ENCODE data around the gene OSBPL6. TPM values are rescaled to one million over a fixed set of nuclear protein-coding genes. Genes with fewer than 3 reads are reported as not detected.

Gene OSBPL6
- polyA plus RNA-seq, 1 donor from 2014 or later: 12.8 TPM

GRCh38 chr2:178380763-178381162 lies 186.5 kb downstream of the OSBPL6 start:
- no peak overlapping the region for H3K27ac ChIP-seq (ENCODE audit: low read length)
- no peak overlapping the region for H3K9ac ChIP-seq (ENCODE audit: low read length)
- H3K9me3 ChIP-seq (ENCODE audit: low read length): no peaks in the 10 kb centered on the region
- H3K79me2 ChIP-seq (replicated peaks; ENCODE audit: insufficient read depth, low read length): no peaks in the 10 kb centered on the region
- H3K27me3 ChIP-seq (ENCODE audit: insufficient read depth, low read depth, low read length): no peaks in the 10 kb centered on the region
- TF ChIP-seq EZH2 (IDR thresholded peaks at IDR 0.05; ENCODE audit: borderline replicate concordance, insufficient read depth, low read length, poor library complexity, severe bottlenecking): no peak
- TF ChIP-seq MXI1 (conservative IDR thresholded peaks at IDR 0.05; ENCODE audit: poor library complexity, severe bottlenecking): no peak
- TF ChIP-seq SMC3 (conservative IDR thresholded peaks at IDR 0.05; ENCODE audit: poor library complexity): no peak
- TF ChIP-seq EP300 (conservative IDR thresholded peaks at IDR 0.05; ENCODE audit: poor library complexity, severe bottlenecking): no peak
- TF ChIP-seq TAF1 (IDR thresholded peaks at IDR 0.05; ENCODE audit: low read depth): no peak
- no peak for TF ChIP-seq RAD21 (conservative IDR thresholded peaks at IDR 0.05)
- no peak for TF ChIP-seq REST (IDR thresholded peaks at IDR 0.05; ENCODE audit: borderline replicate concordance)
- no peak for TF ChIP-seq POLR2AphosphoS5 (IDR thresholded peaks at IDR 0.05)
- TF ChIP-seq CTCF (IDR thresholded peaks at IDR 0.05; ENCODE audit: poor library complexity, severe bottlenecking): no peak
- no peaks in the 10 kb centered on the region for H4K20me1 ChIP-seq (ENCODE audit: insufficient read depth)
- no peaks in the 10 kb centered on the region for H3K9me2 ChIP-seq (ENCODE audit: insufficient read depth, low read length)
- H2AFZ ChIP-seq (ENCODE audit: low read depth, low read length): no peak overlapping the region
- H3K4me3 ChIP-seq (ENCODE audit: low read length): no peak overlapping the region
- H3F3A ChIP-seq (ENCODE audit: insufficient read depth, low read length, poor library complexity, severe bottlenecking): no peaks in the 10 kb centered on the region
- peaks cover 10% of the 10 kb centered on the region for H3K36me3 ChIP-seq (ENCODE audit: insufficient read depth, low read length)
- H3K4me2 ChIP-seq (ENCODE audit: low read length): no peak overlapping the region

GRCh38 chr2:178383718-178384117 lies 189.4 kb downstream of the OSBPL6 start:
- Histone ChIP-seq H3K4me3 (ENCODE audit: low read length) (no peak overlapping the region), H3K9me2 (ENCODE audit: insufficient read depth, low read length) (no peaks in the 10 kb centered on the region), H4K20me1 (ENCODE audit: insufficient read depth) (no peaks in the 10 kb centered on the region), H3K27ac (ENCODE audit: low read length) (no peak overlapping the region), H3K4me2 (ENCODE audit: low read length) (no peak overlapping the region), H2AFZ (ENCODE audit: low read depth, low read length) (no peak overlapping the region), H3K27me3 (ENCODE audit: insufficient read depth, low read depth, low read length) (no peaks in the 10 kb centered on the region), H3K36me3 (ENCODE audit: insufficient read depth, low read length) (peaks cover 10% of the 10 kb centered on the region), H3K79me2 (replicated peaks; ENCODE audit: insufficient read depth, low read length) (no peaks in the 10 kb centered on the region), H3F3A (ENCODE audit: insufficient read depth, low read length, poor library complexity, severe bottlenecking) (no peaks in the 10 kb centered on the region), H3K9ac (ENCODE audit: low read length) (no peak overlapping the region), H3K9me3 (ENCODE audit: low read length) (no peaks in the 10 kb centered on the region)
- TF ChIP-seq CTCF (IDR thresholded peaks at IDR 0.05; ENCODE audit: poor library complexity, severe bottlenecking): no peak
- no peak for TF ChIP-seq TAF1 (IDR thresholded peaks at IDR 0.05; ENCODE audit: low read depth)
- TF ChIP-seq RAD21 (conservative IDR thresholded peaks at IDR 0.05): no peak
- no peak for TF ChIP-seq POLR2AphosphoS5 (IDR thresholded peaks at IDR 0.05)
- no peak for TF ChIP-seq EZH2 (IDR thresholded peaks at IDR 0.05; ENCODE audit: borderline replicate concordance, insufficient read depth, low read length, poor library complexity, severe bottlenecking)
- TF ChIP-seq EP300 (conservative IDR thresholded peaks at IDR 0.05; ENCODE audit: poor library complexity, severe bottlenecking): no peak
- TF ChIP-seq REST (IDR thresholded peaks at IDR 0.05; ENCODE audit: borderline replicate concordance): no peak
- no peak for TF ChIP-seq MXI1 (conservative IDR thresholded peaks at IDR 0.05; ENCODE audit: poor library complexity, severe bottlenecking)
- TF ChIP-seq SMC3 (conservative IDR thresholded peaks at IDR 0.05; ENCODE audit: poor library complexity): no peak
